SK-MEL-5 (cell line): ENCODE measurements around the gene LRMDA. TPM values are rescaled to one million over a fixed set of nuclear protein-coding genes. Genes with fewer than 3 reads are reported as not detected.

ENCODE experiments used
- DNase-seq: peaks from one replicate; pipeline ENCODE4 v3.0.0-alpha.2; 2016; ENCODE audit warnings: low read depth, low spot score
- in situ Hi-C: cut with HindIII; loops from 2 replicates; pipeline ENCODE4 v1.10.0; 2016; ENCODE audit warnings: low sequenced_read_pairs, high pct_unique_total_duplicates, low pct_unique_long_range_greater_than_20kb
- total RNA-seq: library from RNA; depleted of rRNA; stranded (reverse); fragments of >200 nt; shearing (Covaris generic); gene quantifications from 2 replicates; pipeline ENCODE4 v1.2.3, GENCODE V29; 2014

Gene LRMDA
- total RNA-seq, 1 experiment from 2014 or later, result 25.2 TPM

DNA sequence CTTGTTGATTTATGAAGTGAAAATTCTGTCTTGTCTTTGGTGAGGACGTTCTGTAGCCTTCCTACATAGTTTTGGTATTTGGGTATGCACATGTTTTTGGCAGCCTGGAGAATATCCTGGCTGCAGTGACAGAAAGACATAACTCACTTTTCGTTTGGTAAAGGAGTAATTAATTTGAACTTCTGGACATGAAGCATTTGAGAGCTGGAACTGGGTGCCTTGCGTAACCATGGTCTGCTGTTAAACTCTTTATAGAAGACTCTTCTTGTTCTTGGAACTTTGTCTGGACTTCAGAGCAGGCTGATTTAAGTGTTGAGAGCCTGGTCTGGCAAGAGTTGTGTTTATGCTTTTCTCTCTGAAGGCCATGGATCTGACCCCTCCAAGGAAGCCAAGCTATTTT, 231.3 kb downstream of the LRMDA start:
- no peak for DNase-seq

GRCh38 chr10:75663947-75664664, 232.7 kb downstream of the LRMDA start:
- in situ Hi-C loops, result no loop called here
- no peak for DNase-seq

More for the DNA sequence above, 231.3 kb downstream of the LRMDA start:
- in situ Hi-C loops, result no loop called here

DNA sequence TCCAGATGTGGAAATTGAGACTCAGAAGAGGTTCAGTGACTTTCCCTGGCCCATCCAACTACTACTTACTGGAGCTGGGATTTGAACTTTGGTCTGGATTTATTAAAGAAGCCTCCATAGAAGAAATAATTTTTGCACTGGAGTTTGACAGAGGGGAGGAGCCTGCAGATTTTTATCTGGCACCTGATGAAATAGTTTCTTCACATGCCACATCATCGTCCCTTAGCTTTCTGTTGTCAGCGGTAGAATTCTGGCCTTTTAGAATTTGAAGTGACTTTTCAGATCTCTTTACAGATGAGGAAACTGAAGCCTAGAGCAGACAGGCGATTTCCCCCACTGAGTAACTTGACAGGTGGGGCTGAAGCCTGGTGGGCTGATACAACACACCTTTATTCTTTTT, 233.5 kb downstream of the LRMDA start:
- DNase-seq, result no peak
- in situ Hi-C loops, result no loop called here

DNA sequence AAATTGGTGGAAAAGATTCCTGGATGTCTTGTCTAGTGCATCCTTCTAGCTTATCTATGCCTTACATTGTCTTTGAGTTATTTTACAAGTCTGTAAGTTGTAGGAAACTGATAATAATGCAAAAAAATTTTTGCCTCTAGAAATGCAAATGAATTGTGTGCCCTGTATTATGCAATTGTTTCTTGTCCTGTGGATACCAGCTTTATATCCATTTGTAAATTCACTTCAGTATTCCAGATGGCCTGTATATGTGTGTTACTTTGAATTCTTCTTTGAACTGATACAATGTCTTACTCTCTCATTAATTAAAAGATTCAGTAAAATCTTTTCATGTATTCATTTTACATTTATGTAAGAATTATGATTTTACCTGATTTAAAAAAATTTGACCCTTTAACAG, 234.3 kb downstream of the LRMDA start:
- in situ Hi-C loops, result no loop called here
- no peak for DNase-seq

DNA sequence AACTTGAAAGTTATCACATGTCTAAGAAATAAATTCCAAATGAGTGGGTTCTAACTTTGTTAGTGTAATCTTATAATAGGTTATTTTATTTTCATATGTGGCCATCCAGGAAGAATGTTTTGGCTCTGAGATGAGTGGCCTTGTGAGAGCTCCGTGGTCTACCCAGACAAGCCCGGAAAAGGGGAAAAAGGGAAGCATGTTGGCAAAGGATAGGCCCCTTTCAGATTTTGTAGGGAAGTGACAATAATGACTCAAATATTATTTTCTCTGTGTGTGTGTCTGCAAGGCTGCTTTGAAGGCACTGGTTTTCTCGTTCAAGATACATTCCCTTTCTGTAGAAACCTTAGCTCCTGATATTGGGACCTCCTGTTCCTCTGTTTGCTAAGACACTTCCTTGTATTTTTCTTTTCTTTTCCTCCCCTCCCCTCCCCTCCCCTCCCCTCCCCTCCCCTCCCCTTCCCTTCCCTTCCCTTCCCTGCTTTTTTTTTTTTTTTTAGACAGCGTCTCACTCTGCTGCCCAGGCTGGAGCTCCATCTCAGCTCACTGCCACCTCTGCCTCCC, 240.8 kb downstream of the LRMDA start:
- no peak for DNase-seq
- in situ Hi-C loops, result no loop called here

DNA sequence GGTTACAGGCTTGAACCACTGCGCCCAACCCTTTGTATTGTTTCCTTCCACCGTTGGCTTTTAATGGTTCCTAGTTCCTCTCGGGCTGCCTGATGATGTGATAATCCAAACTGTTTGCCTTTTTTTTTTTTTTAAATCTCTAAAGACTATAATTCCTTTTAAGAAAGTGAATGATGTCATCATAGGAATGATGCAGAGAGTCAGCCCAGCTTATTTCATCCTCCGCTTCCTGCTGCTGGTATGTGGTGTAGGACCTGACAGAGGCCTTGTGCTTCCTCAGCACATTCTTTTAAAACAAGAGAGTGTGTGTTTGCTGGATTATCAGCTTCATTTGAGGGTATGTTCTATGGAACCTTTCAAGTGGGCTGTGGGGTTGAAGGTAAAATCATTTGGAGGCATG, 241.4 kb downstream of the LRMDA start:
- no peak for DNase-seq

DNA sequence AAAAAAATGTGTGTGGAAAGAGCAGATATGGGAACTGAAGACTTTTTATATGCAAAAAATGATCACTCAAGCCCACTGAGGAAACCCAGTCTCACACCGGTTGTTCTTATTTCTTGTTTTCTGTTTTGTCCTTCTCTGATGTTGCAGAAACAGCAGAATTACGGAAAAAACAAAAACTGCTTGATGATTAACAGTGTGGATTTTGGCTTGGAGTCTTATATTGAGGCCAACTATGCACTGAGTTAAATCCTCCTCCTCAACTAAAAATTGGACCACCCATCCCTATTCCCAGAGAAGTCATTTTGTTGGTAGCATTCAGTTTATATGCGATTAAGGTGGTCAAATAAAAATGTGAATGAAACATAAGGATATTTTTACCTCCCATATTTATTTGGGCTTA, 246.1 kb downstream of the LRMDA start:
- DNase-seq, result no peak
- in situ Hi-C loops, result no loop called here

More for the DNA sequence above, 241.4 kb downstream of the LRMDA start:
- in situ Hi-C loops, result no loop called here

DNA sequence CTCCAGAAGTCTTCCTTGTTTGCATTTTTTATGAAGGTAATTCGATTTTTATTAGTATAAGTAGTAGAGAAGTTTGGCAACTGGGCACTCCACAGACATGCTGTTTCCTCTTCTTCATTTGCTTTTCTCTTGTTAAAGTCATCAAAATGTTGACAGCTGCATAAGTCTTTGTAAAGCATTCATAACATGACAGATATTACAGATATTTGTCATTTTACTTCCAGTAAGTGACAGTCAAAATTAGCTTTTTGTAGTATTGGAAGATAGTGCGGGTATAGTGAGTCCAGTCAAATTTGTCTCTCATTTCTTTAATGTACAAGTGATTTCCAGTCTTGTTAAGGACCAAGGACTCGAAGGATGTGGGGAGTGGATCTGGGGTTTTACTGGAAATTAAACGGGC, 247.1 kb downstream of the LRMDA start:
- in situ Hi-C loops, result no loop called here
- DNase-seq, result no peak

- in situ Hi-C loops, result no loop called here
- DNase-seq, result no peak
These were observed 248.1 kb downstream of the LRMDA start for GRCh38 chr10:75679536-75679935.

DNA sequence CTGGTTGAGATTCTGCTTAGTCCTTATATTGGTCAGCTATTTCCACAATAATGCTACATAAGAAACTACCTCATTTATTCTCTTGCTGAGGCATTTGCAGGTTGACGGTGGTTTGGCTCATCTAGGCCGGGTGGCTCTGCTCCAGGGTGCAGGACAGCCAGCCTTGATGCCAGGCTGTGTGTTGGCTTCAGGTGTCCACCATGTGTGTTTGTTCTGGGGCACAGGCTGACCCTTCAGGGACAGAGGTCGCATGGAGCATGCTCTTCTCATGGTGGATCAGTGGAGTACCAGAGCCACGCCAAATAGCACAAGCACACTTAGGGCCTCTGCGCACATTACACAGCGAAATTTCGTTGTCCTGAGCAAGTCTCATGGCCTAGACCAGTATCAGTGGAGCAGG, 249.9 kb downstream of the LRMDA start:
- DNase-seq, result no peak
- in situ Hi-C loops, result no loop called here

DNA sequence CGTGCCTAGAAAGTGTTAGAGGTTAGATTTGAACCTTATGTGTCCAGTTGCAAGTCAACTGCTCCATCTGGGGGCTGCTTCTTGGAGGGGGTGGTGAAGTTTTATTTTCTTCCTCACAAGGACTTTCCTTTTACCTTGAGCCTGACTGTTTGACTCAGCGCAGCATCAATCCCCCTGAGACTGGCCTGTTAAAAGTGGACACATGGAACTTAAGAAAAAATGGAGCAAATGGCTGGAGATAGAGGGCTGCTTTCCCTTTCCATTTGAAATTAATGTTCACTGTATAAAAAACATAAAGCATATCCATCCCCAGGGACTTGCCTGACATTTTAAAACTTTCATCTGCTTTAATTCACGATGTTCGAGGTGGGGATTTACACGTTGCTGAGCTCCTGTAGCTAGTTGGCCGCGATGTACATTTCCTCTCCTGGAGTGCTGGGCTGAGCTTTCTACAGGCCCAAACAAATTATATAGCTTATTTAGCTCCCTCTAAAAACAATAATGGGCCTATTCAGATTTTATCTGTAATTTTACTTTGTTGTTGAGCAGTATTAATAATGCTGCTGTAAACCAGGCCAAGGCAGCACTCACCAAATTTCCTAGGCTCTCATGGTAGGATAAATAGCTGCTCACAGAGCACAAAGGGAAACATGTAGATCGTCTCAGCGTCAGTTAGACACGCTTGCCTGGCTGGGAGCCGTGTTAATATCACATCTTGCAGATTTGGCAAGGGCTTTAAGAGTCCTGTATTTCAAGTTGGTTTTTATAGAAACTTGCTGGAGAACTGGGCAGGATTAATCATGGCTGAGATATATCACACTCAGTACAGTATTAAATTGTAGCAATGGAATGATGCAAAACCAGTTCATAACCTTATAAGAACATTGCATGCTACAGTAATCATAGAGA, 251.5 kb downstream of the LRMDA start:
- in situ Hi-C loops, result no loop called here
- no peak for DNase-seq

GRCh38 chr10:75685187-75685586, 253.8 kb downstream of the LRMDA start:
- DNase-seq, result no peak
- in situ Hi-C loops, result no loop called here

GRCh38 chr10:75688506-75689300, 257.3 kb downstream of the LRMDA start:
- in situ Hi-C loops, result no loop called here
- no peak for DNase-seq

GRCh38 chr10:75693489-75693888, 262.1 kb downstream of the LRMDA start:
- no peak for DNase-seq
- in situ Hi-C loops, result no loop called here

- in situ Hi-C loops, result no loop called here
These were observed 262.8 kb downstream of the LRMDA start for GRCh38 chr10:75694269-75694668.

DNA sequence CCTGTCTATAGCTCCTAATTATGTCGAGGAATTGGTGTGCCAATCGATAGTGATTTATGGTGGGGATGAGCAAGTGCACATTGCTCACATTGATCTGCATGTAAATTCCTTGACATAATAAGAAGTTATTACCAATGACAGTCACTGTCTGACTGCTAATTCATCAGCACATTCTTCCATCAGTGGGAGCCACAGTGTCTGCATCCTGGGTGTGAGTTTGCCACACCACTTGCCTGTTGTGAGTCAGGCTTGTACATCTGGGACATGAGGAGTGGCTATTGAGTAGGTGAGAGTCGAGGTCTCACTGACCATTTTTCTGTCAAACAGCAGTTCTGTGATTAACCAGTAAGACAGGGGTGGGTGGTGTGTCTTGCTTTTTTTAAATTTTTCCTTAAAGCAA, 263.4 kb downstream of the LRMDA start:
- DNase-seq, result no peak
- in situ Hi-C loops, result no loop called here

More at GRCh38 chr10:75694269-75694668, 262.8 kb downstream of the LRMDA start:
- no peak for DNase-seq

GRCh38 chr10:75695994-75696393, 264.6 kb downstream of the LRMDA start:
- in situ Hi-C loops, result no loop called here
- DNase-seq, result no peak

DNA sequence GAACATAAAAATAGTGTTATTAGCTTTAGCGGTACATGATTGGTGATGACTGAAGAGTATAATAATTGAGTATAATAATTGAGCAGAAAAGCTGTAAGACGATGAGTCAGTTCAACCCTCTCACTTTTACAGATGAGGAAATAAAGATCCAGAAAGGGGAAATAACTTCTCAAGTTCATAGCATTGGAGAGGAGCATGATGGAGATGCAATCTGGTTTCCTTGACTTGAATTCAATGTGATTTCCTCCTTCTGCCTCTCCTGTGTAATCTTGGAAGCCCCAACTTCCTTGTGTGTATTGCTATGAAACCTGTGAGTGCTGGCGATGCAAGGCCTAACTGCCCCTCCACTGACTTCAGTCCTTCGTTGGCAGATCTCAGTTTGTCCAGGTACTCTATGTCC, 265.1 kb downstream of the LRMDA start:
- DNase-seq, result no peak
- in situ Hi-C loops, result no loop called here
